Heart left ventricle (tissue), 16 donors: ENCODE data around the gene BCKDHB. TPM values are rescaled to one million over a fixed set of nuclear protein-coding genes. Genes with fewer than 3 reads are reported as not detected.

Source experiments
- ATAC-seq, 4 donors: fragments of 200-7000 bp; cut with Tn5 transposase; one replicate each; pipeline ENCODE4 v1.9.1; 2020 to 2022; ENCODE audit warnings: moderate library complexity in 4 of 4, mild to moderate bottlenecking in 3 of 4, moderate number of reproducible peaks in 1 of 4
- DNase-seq, 5 donors: peaks; one replicate each; pipeline ENCODE4 v3.0.0-alpha.2; 2020
- H3K27ac ChIP-seq, 12 donors: fragments of 200-600 bp; sonication (generic) in 4 of 12; one replicate each; pipeline versions ENCODE4 v1.5.0 to v1.8.0; 2016 to 2022; ENCODE audit warnings: mild to moderate bottlenecking in 2 of 12
- H3K27me3 ChIP-seq, 9 donors: fragments of 200-600 bp; sonication (generic) in 2 of 9; one replicate each; pipeline versions ENCODE4 v1.5.1 to v1.8.0; 2016 to 2022; ENCODE audit warnings: mild to moderate bottlenecking in 3 of 9
- H3K36me3 ChIP-seq, 9 donors: fragments of 200-600 bp; sonication (generic) in 2 of 9; one replicate each; pipeline versions ENCODE4 v1.5.0 to v1.8.0; 2018 to 2022; ENCODE audit warnings: mild to moderate bottlenecking in 2 of 9
- H3K4me1 ChIP-seq, 12 donors: fragments of 200-600 bp; sonication (generic) in 4 of 12; one replicate each; pipeline versions ENCODE4 v1.5.0 to v1.8.0; 2016 to 2022; ENCODE audit warnings: mild to moderate bottlenecking in 3 of 12
- H3K4me3 ChIP-seq, 12 donors: fragments of 200-600 bp; sonication (generic) in 4 of 12; one replicate each; pipeline versions ENCODE4 v1.5.0 to v1.8.0; 2017 to 2022; ENCODE audit warnings: mild to moderate bottlenecking in 9 of 12, moderate library complexity in 4 of 12
- H3K9me3 ChIP-seq, 12 donors: fragments of 200-600 bp; sonication (generic) in 4 of 12; one replicate each; pipeline versions ENCODE4 v1.5.0 to v1.8.0; 2016 to 2022; ENCODE audit warnings: mild to moderate bottlenecking in 1 of 12
- POLR2A ChIP-seq, 2 donors: fragments of 450-650 bp; IDR thresholded peaks; one replicate each; pipeline ENCODE4 v1.6.1; 2017; ENCODE audit warnings: antibody characterized with exemption in 2 of 2, mild to moderate bottlenecking in 2 of 2, moderate library complexity in 2 of 2
- WGBS, 4 donors: extraction: QIAGEN DNeasy Blood & Tissue Kit in 2 of 4; methylation state at CpG; one replicate each; pipeline versions ENCODE4 v1.1.5 to v1.1.7; 2013 to 2018; 5-methylcytosine and 5-hydroxymethylcytosine counted together
- intact Hi-C, 10 donors: fragments of 100-400 bp; cut with DNase I; formaldehyde crosslinking; loops; one replicate each; pipeline versions ENCODE4 v1.11.1 to v1.14.2; 2022
- polyA plus RNA-seq, 2 donors: library from polyadenylated mRNA; stranded (reverse); fragments of 200-250 nt; gene quantifications; one replicate each; pipeline ENCODE4 v1.2.3, GENCODE V29; 2013
- total RNA-seq, 9 donors: library from RNA; depleted of rRNA in 2 of 9; stranded (reverse); fragments of >200 nt in 2 of 9; fragmentation: NEBNext Ultra II Directional in 3 of 9; extraction: Animal tissue kit (Norgen Biotek cat#: 25700) in 3 of 9; gene quantifications; one replicate each; pipeline versions ENCODE4 v1.1.0 to v1.2.4, GENCODE V29; 2016 to 2023
- TF ChIP-seq, protein P1 (sequence below), 12 donors: fragments of 200-600 bp; sonication (generic) in 4 of 12; IDR thresholded peaks; one replicate each; pipeline versions ENCODE4 v1.5.0 to v1.8.0; 2018 to 2022; ENCODE audit warnings: antibody characterized with exemption in 12 of 12, mild to moderate bottlenecking in 5 of 12
- donor health status: ischemic (EF 13 %, LVEDD 7.1; RV severe dilation, severe dysfunction).
- donor health status: healthy with polysubstance abuse.
- donor health status: DM: no; HTN: yes; CAD: no.
- donor health status: DM: no; HTN: no; CAD: no.
- donor health status: ischemic (EF 25% LVEDD 6.9; RV normal size, moderate dysfunction).
- donor health status: ischemic (EF 25% LVEDD 5.7; RV mildly dilated, moderate dysfunction).
- donor health status: healthy.
- donor health status: DM: yes; HTN: yes; CAD: no.
- donor health status: ischemic (EF 35%, LVEDD 5.7; RV mildly dilated, moderate dysfunction).
- donor health status: nonischemic (EF 11% LVEDD 7.7; RV severe dilation, severe dysfunction).
- donor health status: DM: yes; HTN: yes; CAD: no.
- donor health status: PGD.
- donor health status: ischemic (EF 29% LVEDD 5.4; RV normal size, mild dysfunction).
- donor health status: nonischemic (EF 23%, LVEDD 6.1; RV moderate dilation, normal function).

The BCKDHB gene
- total and polyA plus RNA-seq, 11 donors, result 10.1 to 41.9 (median 27.6) TPM

GRCh38 chr6:80145921-80146320, 39.5 kb downstream of the BCKDHB start:
- Histone ChIP-seq H3K9me3 (no peaks in the 10 kb centered on the region), H3K36me3 (no peaks in the 10 kb centered on the region), H3K27ac (no peak overlapping the region), H3K4me1 (peaks cover 3 to 35% (median 22%) of the 10 kb centered on the region in 12 donors), H3K27me3 (no peaks in the 10 kb centered on the region), H3K4me3 (no peak overlapping the region)
- DNase-seq (no peak), ATAC-seq (peak in 3 of 4 donors; percentile 11 to 48 (median 42))
- WGBS, 4 donors, result 60 to 76% (median 67%) methylated on average over 1 of the region's 1 CpG
- intact Hi-C loops, result loop anchor here in 2 of 10 donors (5.0 to 10.0 kb wide), 2 partner anchors 66 to 1609 kb away; partner anchors contain the start of gene TENT5A (in 1 of the 2)
- TF ChIP-seq, protein P1, sequence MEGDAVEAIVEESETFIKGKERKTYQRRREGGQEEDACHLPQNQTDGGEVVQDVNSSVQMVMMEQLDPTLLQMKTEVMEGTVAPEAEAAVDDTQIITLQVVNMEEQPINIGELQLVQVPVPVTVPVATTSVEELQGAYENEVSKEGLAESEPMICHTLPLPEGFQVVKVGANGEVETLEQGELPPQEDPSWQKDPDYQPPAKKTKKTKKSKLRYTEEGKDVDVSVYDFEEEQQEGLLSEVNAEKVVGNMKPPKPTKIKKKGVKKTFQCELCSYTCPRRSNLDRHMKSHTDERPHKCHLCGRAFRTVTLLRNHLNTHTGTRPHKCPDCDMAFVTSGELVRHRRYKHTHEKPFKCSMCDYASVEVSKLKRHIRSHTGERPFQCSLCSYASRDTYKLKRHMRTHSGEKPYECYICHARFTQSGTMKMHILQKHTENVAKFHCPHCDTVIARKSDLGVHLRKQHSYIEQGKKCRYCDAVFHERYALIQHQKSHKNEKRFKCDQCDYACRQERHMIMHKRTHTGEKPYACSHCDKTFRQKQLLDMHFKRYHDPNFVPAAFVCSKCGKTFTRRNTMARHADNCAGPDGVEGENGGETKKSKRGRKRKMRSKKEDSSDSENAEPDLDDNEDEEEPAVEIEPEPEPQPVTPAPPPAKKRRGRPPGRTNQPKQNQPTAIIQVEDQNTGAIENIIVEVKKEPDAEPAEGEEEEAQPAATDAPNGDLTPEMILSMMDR (IDR thresholded peaks at IDR 0.05), result no peak
- TF ChIP-seq POLR2A (IDR thresholded peaks at IDR 0.05), result no peak

DNA sequence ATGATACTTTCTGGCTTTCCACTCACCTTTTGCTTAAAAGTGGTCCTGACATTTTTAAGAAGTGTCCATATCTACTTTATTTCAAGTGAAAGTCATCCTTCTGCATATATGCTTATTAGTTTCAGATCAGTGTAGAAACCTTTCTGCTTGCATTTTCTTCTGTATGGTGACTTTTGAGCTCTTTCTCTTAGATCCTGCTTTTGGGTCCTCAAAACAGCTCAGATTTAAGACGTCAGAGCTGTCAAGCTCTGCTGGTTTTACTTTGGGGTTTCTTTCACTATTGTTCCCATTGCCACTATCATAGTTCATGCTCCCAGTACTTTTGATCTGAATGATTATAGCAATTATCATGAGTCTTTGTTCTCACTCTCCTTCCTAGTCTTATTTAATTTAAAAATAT, 41.7 kb downstream of the BCKDHB start:
- no peaks in the 10 kb centered on the region for H3K36me3 ChIP-seq
- H3K27ac ChIP-seq, result no peak overlapping the region
- 85 to 100% (median 89%) methylated on average over 1 of the region's 1 CpG for WGBS, 4 donors
- H3K27me3 ChIP-seq, result no peaks in the 10 kb centered on the region
- TF ChIP-seq, protein P1 (IDR thresholded peaks at IDR 0.05), result no peak
- no peak for TF ChIP-seq POLR2A (IDR thresholded peaks at IDR 0.05)
- intact Hi-C loops, result loop anchor here in 2 of 10 donors (5.0 to 10.0 kb wide), 2 partner anchors 64 to 1607 kb away; partner anchors contain the start of gene TENT5A (in 1 of the 2)
- ATAC-seq (no peak), DNase-seq (no peak)
- peaks cover 1 to 30% (median 18%) of the 10 kb centered on the region in 12 donors for H3K4me1 ChIP-seq
- no peaks in the 10 kb centered on the region for H3K9me3 ChIP-seq
- H3K4me3 ChIP-seq, result no peak overlapping the region

DNA sequence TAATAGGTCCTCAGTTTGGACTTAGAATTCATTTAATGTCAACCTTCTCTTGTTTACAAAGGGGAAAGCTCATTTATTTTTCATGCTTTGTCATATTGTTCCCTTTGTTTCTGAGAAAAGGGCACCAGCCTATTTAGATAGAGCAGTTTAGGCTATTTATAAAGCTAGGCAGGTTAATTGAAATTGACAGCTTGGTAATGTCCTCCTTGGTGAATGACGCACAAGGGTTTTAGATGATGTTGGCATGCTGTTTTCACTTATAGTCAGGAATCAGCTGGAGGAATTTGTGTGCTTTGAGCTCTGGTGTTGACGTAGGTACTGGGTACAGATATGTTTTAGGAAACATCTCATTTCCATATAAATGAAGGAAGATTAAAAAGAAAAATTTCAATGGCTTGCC, 45.2 kb downstream of the BCKDHB start:
- Histone ChIP-seq H3K27me3 (no peaks in the 10 kb centered on the region), H3K27ac (peak overlapping the region in 1 of 12 donors; percentile 37), H3K36me3 (no peaks in the 10 kb centered on the region), H3K4me1 (peaks cover 0 to 3% (median 0%) of the 10 kb centered on the region in 12 donors), H3K9me3 (no peaks in the 10 kb centered on the region), H3K4me3 (no peak overlapping the region)
- ATAC-seq, result peak; percentile 89 to 94 (median 93)
- 56 to 62% (median 58%) methylated on average over 2 of the region's 2 CpGs for WGBS, 4 donors
- no peak for DNase-seq
- intact Hi-C loops, result loop anchor here in 3 of 10 donors (5.0 kb wide), 1 partner anchor 46 kb away; no protein-coding TSS in a partner anchor
- TF ChIP-seq POLR2A (IDR thresholded peaks at IDR 0.05), result no peak
- TF ChIP-seq, protein P1 (IDR thresholded peaks at IDR 0.05), result no peak

DNA sequence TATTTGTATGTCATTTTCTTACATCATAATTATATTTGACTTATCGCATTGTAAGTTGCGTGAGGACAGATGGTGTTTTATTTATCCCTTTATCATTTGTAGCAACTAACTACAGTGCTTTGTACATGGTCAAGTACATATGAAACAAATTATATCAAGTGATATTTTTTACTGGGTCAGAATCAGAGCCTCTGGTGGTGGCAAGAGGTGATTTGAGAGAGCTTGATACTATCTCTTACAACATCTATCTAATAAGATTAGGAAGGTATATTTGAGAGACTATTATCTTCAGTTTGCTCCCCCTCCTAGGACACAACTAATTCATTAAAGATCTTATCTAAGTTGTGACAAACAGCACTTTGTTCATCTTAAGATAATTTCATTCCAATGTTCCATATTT, 47.7 kb downstream of the BCKDHB start:
- 74 to 85% (median 80%) methylated on average over 2 of the region's 2 CpGs for WGBS, 4 donors

More for the DNA sequence above, 47.7 kb downstream of the BCKDHB start:
- Histone ChIP-seq H3K9me3 (no peaks in the 10 kb centered on the region), H3K4me1 (peaks cover 0 to 3% (median 0%) of the 10 kb centered on the region in 12 donors), H3K27me3 (no peaks in the 10 kb centered on the region), H3K4me3 (no peak overlapping the region), H3K36me3 (no peaks in the 10 kb centered on the region), H3K27ac (no peak overlapping the region)
- ATAC-seq (no peak), DNase-seq (no peak)
- TF ChIP-seq, protein P1 (IDR thresholded peaks at IDR 0.05), result no peak
- TF ChIP-seq POLR2A (IDR thresholded peaks at IDR 0.05), result no peak
- intact Hi-C loops, result loop anchor here in 3 of 10 donors (5.0 kb wide), 1 partner anchor 43 kb away; no protein-coding TSS in a partner anchor
